Kidney glomerular epithelial cell (primary cell): ENCODE measurements around the gene DNASE1L2.
"Not testable (repeated sequence)": the region's sequence is repeated elsewhere in the genome, so short reads cannot be mapped to it uniquely, and the experiment has no call there.

ENCODE experiments used
- DNase-seq: peaks from one replicate; lab custom pipeline; 2025; lab: John Stamatoyannopoulos, UW

The DNASE1L2 gene

GRCh38 chr16:2238838-2239675 lies 2.8 kb downstream of the DNASE1L2 start:
- DNase-seq: no peak

DNA sequence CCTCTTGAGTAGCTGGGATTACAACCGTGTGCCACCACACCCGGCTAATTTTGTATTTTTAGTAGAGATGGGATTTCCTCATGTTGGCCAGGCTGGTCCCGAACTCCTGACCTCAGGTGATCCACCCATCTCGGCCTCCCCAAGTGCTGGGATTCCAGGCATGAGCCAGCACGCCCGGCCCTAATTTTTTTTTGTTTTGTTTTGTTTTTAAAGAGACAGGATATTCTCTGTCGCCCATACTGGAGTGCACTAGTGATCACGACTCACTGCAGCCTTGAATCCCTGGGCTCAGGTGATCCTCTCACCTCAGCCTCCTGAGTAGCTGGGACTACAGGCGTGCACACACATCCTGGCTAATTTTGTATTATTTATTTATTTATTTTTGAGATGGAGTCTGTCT lies 4.1 kb downstream of the DNASE1L2 start:
- DNase-seq: not testable (repeated sequence)

GRCh38 chr16:2242598-2242997 lies 6.4 kb downstream of the DNASE1L2 start:
- DNase-seq: no peak

DNA sequence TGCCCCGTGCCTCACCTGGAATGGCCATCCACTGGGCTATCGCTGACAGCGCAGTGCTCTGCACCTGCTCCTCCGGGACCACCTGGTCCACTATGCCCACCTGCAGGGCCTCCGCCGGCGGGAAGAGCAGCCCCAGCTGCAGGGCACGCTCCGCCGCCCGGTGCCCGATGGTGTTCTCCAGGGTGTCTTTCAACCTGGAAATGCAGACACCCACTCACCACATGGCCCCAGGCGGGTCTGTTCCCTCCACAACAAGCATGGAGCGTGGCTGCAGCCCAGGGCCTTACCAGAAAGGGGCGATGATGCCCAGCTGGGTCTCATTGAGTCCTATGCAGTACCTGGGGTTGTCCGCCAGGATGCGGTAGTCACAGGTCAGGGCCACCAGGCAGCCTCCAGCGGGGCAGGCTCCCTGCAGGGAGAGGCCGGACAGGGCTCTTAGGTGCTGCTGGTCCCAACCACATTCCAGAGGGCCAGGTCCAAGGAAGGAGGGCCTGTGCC lies 6.8 kb downstream of the DNASE1L2 start:
- DNase-seq: no peak

- no peak for DNase-seq
Measured at GRCh38 chr16:2243781-2244180, 7.5 kb downstream of the DNASE1L2 start.

GRCh38 chr16:2244301-2244700 lies 8.1 kb downstream of the DNASE1L2 start:
- no peak for DNase-seq

GRCh38 chr16:2244926-2245795 lies 8.9 kb downstream of the DNASE1L2 start:
- DNase-seq: no peak

DNA sequence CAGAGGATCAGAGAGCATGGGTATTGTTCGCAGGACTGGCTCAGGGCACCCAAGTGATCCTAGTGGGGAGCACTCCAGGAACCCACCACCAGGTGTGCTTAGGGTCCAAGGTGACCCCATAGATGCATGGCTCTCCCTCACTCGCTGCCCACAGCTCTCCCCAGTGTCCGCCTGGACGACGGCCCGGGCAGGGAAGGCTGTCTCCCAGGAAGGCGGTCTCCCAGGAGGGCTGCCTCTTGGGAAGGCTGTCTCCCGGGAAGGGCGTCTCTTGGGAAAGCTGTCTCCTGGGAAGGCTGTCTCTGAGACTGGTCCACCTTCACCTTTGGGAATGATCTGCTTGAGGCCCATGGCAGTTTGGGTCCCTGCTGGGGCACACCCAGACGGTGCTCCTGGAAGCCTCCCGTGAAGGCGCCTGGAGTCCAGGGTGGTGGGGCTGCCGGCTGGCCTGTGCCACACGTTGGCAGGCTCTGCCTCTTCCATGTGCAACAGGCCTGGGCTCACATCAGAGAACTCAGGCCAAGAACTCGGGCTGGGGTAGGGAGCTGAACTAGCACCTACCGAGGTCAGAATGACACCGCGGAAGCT lies 10.1 kb downstream of the DNASE1L2 start:
- no peak for DNase-seq

GRCh38 chr16:2250652-2251295 lies 14.5 kb downstream of the DNASE1L2 start:
- peak; percentile 25 for DNase-seq

DNA sequence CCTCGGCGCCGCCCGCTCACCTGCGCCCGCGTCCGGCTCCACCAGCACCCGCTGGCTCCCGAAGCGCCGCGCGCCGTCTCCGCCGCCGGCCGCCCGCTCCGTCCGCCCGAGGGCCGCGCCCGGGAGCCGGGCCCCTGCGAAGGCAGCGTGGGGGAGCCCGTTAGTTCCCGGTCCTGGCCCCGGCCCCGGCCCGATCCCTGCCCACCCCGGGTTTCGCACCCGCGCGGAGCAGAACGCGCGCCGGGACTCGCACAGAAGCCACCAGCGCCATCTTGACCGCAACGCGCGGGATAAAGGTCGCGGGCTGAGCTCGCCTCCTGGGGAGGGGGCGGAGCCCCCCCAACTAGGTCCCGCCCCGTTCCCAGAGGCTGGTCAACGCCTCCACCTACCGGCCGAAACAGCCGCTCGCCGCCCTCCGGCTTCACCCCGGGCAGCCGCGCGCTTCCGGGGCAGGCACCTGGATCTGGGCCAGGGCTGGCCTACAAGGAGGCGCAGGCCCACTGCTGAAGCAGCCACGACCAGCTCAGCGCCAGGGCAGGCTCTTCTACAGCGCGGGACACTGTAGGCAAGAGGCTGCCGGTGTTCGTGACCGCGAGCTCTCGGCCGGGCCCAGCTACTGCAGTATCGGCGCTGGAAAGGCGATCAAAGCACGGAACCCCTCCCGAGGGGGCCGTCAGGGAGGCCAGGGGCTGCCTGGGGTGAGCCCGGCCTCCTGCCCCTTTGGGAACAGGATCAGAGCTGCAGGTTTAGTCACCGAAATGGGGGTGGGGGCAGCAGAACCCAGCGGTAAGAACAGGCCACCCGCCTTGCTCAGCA lies 15.3 kb downstream of the DNASE1L2 start, which contains the start of gene ECI1:
ECI1 (minus strand) TSS at position 292 of the 816 bp plus-strand sequence; CDS start at position 271, 21 bp downstream.
- peak; percentile 85 for DNase-seq

GRCh38 chr16:2252806-2253148 lies 16.5 kb downstream of the DNASE1L2 start:
- DNase-seq: no peak

- DNase-seq: no peak
Measured at GRCh38 chr16:2253293-2253692, 17.0 kb downstream of the DNASE1L2 start.

DNA sequence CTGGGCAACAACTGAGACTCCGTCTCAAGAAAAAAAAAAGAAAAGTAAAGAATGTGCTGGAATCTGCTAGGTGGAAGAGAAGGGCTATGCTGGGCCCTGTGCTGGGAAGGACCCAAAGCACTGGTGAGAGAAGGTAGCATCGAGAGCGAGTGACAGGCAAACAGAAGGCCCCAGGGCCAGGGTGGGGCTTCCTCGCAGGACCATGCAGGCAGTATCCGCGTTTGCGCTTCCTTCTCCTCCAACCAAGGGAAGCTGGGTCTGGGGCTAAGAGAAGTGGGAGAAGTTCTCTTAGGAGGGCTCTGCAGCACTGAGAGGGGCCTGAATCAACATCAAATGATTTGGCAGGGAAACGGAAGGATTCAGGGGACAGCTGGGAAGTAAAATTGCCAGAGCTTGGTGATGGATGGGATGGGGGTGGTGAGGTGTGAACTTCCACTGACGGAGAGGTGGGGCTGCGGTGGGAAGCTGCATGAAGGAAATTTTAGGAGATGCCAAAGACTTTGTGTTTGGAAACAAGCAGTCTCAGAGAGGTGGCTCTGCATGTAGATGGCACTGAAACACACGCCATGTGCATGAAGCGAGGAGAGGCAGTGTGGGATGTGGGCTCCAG lies 20.4 kb downstream of the DNASE1L2 start:
- DNase-seq: no peak

GRCh38 chr16:2257726-2258125 lies 21.5 kb downstream of the DNASE1L2 start:
- DNase-seq: no peak

DNA sequence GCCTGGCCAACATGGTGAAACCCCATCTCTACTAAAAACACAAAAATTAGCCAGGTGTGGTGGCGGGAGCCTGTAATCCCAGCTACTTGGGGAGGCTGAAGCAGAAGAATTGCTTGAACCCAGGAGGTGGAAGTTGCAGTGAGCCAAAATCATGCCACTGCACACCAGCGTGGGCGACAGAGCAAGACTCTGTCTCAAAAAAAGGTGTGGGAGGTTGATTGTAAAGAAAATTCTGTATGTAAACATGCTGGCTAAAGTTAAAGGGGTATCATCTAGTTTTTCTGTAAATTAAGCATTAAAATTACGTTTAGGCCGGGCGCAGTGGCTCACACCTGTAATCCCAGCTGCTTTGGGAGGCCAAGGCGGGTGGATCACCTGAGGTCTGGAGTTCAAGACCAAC lies 22.3 kb downstream of the DNASE1L2 start:
- not testable (repeated sequence) for DNase-seq

DNA sequence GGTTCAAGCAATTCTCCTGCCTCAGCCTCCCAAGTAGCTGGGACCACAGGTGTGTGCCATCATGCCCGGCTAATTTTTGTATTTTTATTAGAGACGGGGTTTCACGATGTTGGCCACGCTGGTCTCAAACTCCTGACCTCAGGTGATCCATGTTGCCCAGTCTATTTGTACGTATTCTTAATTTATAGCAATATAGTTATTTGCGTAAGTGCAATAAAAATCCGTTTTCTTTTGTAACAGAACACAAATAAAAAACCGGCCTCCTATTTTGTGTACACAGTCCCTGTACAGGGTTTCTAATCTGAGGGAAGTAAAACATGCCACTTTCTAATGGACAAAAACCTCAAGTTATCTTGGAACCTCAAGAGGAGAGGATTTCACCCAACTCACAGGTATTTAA lies 24.0 kb downstream of the DNASE1L2 start:
- DNase-seq: no peak

DNA sequence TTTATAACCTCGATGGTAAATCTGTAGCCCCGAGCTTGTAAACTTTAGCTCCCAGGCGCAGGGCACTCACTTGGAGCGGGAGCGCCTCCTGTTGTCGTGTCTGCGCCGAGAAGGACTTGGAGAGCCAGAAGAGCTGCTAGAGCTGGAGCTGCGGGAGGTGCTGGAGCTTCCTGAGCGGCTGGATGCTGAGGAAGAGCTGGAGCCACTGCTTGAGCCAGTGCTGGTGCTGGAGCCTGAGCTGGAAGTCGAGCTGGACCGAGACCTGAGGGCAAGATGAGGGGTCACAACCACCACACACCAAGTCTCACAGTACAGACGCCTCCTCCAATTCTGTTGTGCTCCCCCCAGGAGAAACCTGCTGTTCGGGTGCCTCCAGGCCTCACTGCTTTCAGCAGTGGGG lies 26.8 kb downstream of the DNASE1L2 start:
- DNase-seq: not testable (repeated sequence)

DNA sequence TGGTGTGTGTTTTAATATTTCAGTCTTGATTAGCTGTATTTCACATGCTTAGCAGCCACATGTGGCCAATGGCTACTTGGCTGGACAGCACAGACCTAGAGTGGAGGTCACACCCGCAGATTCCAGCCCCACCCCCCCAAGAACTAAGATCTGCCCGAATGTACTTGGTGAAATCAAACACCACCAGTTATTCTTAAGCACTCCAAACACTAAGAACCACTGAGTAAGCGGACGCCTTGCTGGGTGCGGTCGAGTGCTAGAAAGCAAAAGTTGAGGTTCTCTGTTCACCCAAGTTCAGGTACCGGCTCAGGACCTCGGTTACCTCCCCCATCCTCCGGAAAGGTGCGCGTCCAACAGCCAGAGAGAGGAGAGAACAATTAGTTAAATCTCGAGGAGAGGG lies 30.6 kb downstream of the DNASE1L2 start:
- DNase-seq: not testable (repeated sequence)

DNA sequence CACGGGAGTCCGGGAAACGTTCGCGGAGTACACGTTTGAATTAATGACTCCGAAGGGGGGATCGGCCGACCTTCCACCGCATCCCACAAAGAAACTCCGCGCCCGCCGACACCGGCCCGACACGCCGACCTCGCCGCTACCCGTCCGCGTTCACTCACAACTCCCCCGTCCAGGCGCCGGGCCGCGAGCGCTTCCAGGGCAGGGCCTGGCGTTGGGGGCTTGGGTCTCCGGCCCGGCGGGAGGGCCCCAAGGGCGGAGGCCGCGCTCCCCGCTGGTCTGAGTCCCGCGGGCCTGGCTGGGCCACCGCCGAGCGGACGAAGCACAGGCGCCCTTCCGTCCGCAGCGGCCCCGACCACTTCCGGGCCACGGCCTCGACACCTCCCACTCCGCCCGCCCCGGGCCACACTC lies 31.3 kb downstream of the DNASE1L2 start:
- DNase-seq: peak; percentile 77

DNA sequence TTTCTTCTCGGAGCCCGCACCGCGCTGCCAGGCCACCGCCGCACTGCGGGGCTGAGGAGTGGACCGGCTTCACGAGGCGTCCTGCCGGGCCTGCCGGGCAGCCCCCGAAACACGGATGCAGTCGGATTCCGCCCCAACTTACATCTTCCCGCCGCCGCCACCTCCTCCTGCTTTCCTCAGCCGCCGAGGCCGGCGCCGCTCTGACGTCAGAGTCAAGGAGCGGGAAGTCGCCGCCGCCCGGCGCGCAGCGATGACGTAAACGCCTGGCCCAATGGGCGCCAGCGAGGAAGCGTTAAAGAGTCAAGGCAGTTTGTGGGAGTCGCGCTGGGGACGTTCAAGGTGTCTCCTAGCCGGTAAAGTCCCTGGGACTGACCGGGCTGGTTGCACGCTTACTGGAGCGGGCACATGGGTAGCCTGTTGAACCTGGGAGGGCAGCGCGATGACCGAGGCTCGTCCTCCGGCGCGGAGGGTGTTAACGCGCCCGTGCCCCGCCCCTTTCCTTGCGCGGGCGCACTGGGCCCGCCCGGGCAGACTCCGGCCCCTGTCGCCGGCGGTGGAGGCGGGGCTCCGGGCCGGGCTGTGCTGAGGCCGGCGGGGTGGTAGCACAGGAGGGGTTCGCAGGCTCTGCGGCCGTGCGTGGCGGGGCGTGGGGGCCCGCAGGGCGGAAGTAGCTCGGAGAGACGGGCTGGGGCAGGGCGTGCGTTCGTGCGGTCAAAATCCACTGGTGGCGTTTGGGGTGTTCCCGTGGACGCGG lies 31.8 kb downstream of the DNASE1L2 start, which contains the start of gene RNPS1:
RNPS1 (minus strand) TSS at position 214 of the 754 bp plus-strand sequence. CDS start 3,483 bp downstream, outside the sequence.
- peak; percentile 91 for DNase-seq
